DND-41 (cell line): ENCODE data around the gene CHST3.
"Not testable (repeated sequence)": the region's sequence is repeated elsewhere in the genome, so short reads cannot be mapped to it uniquely, and the experiment has no call there.

Experiments used
- ATAC-seq: fragments of 200-7000 bp; cut with Tn5 transposase; 3 replicates; pipeline ENCODE4 v1.9.1; 2021; ENCODE audit warnings: low read depth; ENCODE audit not compliant: insufficient read depth
- DNase-seq: peaks from one replicate; pipeline ENCODE4 v3.0.0-alpha.2; 2020
- H2AFZ ChIP-seq: 2 replicates; pipeline ENCODE4 v1.6.0; 2012; ENCODE audit warnings: low read depth, low read length
- H3K27ac ChIP-seq: 2 replicates; pipeline ENCODE4 v1.5.1; 2012; ENCODE audit warnings: low read length, inconsistent platforms
- H3K27me3 ChIP-seq: fragments of 200-600 bp; sonication (generic); 2 replicates; pipeline ENCODE4 v1.6.0; 2012; ENCODE audit warnings: low read length, mild to moderate bottlenecking, inconsistent platforms; ENCODE audit not compliant: insufficient read depth, poor library complexity
- H3K36me3 ChIP-seq: 2 replicates; pipeline ENCODE4 v1.5.1; 2012; ENCODE audit warnings: low read length, inconsistent platforms; ENCODE audit not compliant: insufficient read depth
- H3K4me1 ChIP-seq: 2 replicates; pipeline ENCODE4 v1.5.1; 2012; ENCODE audit warnings: mild to moderate bottlenecking, low read length; ENCODE audit not compliant: insufficient read depth
- H3K4me2 ChIP-seq: 2 replicates; pipeline ENCODE4 v1.6.0; 2012; ENCODE audit warnings: mild to moderate bottlenecking, moderate library complexity, low read length, inconsistent platforms; ENCODE audit not compliant: insufficient read depth
- H3K4me3 ChIP-seq, 2 experiments: fragments of 200-600 bp in 1 of 2; shearing (Covaris generic) in 1 of 2; 2 replicates each; pipeline ENCODE4 v1.5.1; 2012 to 2016; ENCODE audit warnings: inconsistent platforms in 2 of 2, low read length in 2 of 2, mild to moderate bottlenecking in 2 of 2, low read depth in 1 of 2, moderate library complexity in 1 of 2
- H3K79me2 ChIP-seq: 2 replicates; pipeline ENCODE4 v1.6.0; 2012; ENCODE audit warnings: low read length, inconsistent platforms; ENCODE audit not compliant: insufficient read depth
- H3K9ac ChIP-seq: 2 replicates; pipeline ENCODE4 v1.6.0; 2012; ENCODE audit warnings: low read depth, mild to moderate bottlenecking, inconsistent platforms, low read length, moderate library complexity
- H3K9me3 ChIP-seq: 2 replicates; pipeline ENCODE4 v1.5.1; 2012; ENCODE audit warnings: low read length, moderate library complexity, mild to moderate bottlenecking, inconsistent platforms; ENCODE audit not compliant: insufficient read depth, severe bottlenecking
- H4K20me1 ChIP-seq: 2 replicates; pipeline ENCODE4 v1.6.0; 2012; ENCODE audit warnings: low read length; ENCODE audit not compliant: insufficient read depth
- EZH2 ChIP-seq: IDR thresholded peaks from 3 replicates; pipeline ENCODE4 v1.6.1; 2012; ENCODE audit warnings: borderline replicate concordance, low read depth, mild to moderate bottlenecking, moderate library complexity, low read length, inconsistent platforms; ENCODE audit not compliant: severe bottlenecking
- TF ChIP-seq, protein P1 (sequence below): IDR thresholded peaks from 2 replicates; pipeline ENCODE4 v1.5.1; 2012; ENCODE audit warnings: borderline replicate concordance, low read length, moderate library complexity, mild to moderate bottlenecking; ENCODE audit not compliant: poor library complexity, severe bottlenecking; ENCODE audit errors: extremely low read depth

Gene CHST3, protein sequence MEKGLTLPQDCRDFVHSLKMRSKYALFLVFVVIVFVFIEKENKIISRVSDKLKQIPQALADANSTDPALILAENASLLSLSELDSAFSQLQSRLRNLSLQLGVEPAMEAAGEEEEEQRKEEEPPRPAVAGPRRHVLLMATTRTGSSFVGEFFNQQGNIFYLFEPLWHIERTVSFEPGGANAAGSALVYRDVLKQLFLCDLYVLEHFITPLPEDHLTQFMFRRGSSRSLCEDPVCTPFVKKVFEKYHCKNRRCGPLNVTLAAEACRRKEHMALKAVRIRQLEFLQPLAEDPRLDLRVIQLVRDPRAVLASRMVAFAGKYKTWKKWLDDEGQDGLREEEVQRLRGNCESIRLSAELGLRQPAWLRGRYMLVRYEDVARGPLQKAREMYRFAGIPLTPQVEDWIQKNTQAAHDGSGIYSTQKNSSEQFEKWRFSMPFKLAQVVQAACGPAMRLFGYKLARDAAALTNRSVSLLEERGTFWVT

DNA sequence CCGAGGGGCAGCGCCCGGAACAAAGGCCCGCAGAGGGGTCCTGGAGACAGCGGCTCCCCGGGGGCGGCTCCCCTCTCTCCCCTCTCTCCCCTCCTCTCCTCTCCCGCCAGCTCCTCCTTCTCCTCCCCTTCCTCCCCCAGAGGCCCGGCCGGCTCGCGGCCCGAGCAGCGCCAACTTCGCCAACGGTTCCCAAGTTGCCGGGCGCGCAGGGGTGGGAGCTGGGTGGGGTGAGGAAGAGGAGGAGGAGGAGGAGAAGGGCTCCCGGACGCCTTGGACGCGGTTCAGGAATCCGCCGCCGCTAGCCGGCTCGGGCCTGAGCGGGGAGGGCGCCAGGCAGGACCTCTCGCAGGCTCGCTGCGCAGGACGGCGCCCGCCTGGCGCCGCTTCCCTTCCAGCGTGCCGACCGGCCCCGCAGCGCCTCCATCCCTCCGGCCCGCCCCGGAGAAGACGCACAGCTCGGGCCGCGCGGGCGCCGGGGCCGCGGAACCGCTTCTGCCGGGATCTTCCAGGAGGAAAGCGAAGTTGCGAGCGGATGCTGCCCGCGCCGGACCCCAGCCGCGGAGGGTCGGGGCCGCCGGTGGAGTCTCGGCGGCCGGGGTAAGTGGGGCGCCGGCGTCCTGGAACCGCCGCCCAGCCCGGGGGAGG is at the start of gene CHST3:
Gene CHST3 (plus strand): TSS at position 298 of the 645 bp plus-strand sequence. CDS start 41,448 bp downstream, outside the sequence.
- Histone ChIP-seq H3K9me3 (no peaks in the 10 kb centered on the region), H3K4me1 (no peaks in the 10 kb centered on the region), H4K20me1 (no peaks in the 10 kb centered on the region), H3K4me2 (no peak within 1 kb of the TSS), H3K36me3 (no peaks in the 10 kb centered on the region), H3K27ac (no peak within 1 kb of the TSS), H3K27me3 (no peaks in the 10 kb centered on the region), H2AFZ (no peak within 1 kb of the TSS), H3K4me3 (no peak within 1 kb of the TSS), H3K9ac (no peak within 1 kb of the TSS), H3K79me2 (no peaks in the 10 kb centered on the region)
- TF ChIP-seq, protein P1, sequence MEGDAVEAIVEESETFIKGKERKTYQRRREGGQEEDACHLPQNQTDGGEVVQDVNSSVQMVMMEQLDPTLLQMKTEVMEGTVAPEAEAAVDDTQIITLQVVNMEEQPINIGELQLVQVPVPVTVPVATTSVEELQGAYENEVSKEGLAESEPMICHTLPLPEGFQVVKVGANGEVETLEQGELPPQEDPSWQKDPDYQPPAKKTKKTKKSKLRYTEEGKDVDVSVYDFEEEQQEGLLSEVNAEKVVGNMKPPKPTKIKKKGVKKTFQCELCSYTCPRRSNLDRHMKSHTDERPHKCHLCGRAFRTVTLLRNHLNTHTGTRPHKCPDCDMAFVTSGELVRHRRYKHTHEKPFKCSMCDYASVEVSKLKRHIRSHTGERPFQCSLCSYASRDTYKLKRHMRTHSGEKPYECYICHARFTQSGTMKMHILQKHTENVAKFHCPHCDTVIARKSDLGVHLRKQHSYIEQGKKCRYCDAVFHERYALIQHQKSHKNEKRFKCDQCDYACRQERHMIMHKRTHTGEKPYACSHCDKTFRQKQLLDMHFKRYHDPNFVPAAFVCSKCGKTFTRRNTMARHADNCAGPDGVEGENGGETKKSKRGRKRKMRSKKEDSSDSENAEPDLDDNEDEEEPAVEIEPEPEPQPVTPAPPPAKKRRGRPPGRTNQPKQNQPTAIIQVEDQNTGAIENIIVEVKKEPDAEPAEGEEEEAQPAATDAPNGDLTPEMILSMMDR, result no peak
- ATAC-seq (no peak), DNase-seq (no peak)

DNA sequence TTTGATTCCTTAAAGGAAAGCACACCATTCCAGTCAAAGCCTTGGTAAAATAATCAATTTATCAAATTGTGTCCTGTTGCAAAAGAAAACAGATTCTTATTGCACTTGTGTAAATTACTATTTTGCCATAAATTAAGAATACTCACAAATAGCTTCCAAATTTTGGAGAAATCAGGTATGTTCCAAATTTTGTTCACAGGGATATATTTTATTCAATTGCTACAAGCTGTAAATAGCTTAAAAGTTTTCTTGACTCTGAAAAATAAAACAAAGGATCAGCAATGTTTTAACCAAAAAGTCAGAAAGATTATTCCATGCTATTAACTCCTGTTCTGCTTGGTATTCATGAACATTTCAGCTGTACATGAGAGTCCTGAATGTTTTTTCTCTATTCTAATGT is 47.4 kb upstream of the CHST3 start:
- no peak overlapping the region for H3K27ac ChIP-seq
- H3K36me3 ChIP-seq, result no peaks in the 10 kb centered on the region
- H2AFZ ChIP-seq, result no peak overlapping the region
- peaks cover 18% of the 10 kb centered on the region for H3K9me3 ChIP-seq
- DNase-seq, result no peak
- H4K20me1 ChIP-seq, result no peaks in the 10 kb centered on the region
- H3K79me2 ChIP-seq, result no peaks in the 10 kb centered on the region
- no peaks in the 10 kb centered on the region for H3K27me3 ChIP-seq
- no peak overlapping the region for H3K4me3 ChIP-seq
- no peak overlapping the region for H3K4me2 ChIP-seq
- ATAC-seq, result no peak
- TF ChIP-seq, protein P1, result no peak
- H3K9ac ChIP-seq, result no peak overlapping the region
- no peaks in the 10 kb centered on the region for H3K4me1 ChIP-seq

DNA sequence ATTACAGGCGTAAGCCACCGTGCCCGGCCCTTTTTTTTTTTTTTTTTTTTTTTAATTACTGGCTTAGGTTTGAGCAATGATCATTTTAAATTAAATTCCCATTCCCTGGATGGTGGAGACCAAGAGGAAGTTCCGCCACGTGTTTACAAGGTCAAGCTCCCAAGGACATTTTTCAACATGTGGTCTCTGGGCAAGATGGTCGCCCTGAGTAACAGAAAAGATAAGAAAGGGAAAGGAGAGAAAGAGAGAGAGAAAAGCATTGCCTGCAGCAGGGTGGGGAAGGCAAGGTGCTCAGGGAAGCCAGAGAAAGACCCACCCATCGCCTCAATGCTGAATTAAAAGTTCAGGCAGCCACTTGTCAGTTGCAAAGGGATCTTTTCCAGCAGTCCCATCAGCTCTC is 45.2 kb upstream of the CHST3 start:
- ATAC-seq (no peak), DNase-seq (no peak)
- Histone ChIP-seq H3K27me3 (no peaks in the 10 kb centered on the region), H3K4me1 (no peaks in the 10 kb centered on the region), H3K4me2 (no peak overlapping the region), H3K9me3 (peaks cover 18% of the 10 kb centered on the region), H3K27ac (no peak overlapping the region), H3K4me3 (no peak overlapping the region), H3K9ac (no peak overlapping the region), H2AFZ (no peak overlapping the region), H3K36me3 (no peaks in the 10 kb centered on the region), H4K20me1 (no peaks in the 10 kb centered on the region), H3K79me2 (no peaks in the 10 kb centered on the region)
- TF ChIP-seq, protein P1, result no peak
- TF ChIP-seq EZH2, result no peak

DNA sequence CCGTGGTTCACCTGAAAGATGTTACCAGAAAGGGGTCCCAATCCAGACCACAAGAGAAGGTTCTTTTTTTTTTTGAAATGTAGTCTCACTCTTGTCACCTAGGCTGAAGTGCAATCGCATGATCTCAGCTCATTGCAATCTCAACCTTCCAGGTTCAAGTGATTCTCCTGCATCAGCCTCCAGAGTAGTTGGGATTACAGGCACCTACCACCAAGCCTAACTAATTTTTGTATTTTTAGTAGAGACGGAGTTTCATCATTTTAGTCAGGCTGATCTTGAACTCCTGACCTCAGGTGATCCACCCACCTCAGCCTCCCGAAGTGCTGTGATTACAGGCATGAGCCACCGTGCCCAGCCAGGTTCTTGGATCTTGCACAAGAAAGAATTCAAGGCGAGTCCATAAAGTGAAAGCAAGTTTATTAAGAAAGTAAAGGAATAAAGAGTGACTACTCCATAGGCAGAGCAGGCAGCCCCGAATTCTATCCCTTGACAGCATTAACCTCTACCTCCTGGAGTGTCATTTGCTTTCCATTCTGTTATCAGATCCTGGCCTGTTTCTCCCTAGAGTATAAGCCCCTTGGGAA is 44.1 kb upstream of the CHST3 start:
- H3K4me1 ChIP-seq, H3K36me3 ChIP-seq, H2AFZ ChIP-seq, H3K4me2 ChIP-seq, H3K4me3 ChIP-seq, H3K27me3 ChIP-seq, H3K79me2 ChIP-seq, DNase-seq, ATAC-seq, H3K9ac ChIP-seq, H3K27ac ChIP-seq, H4K20me1 ChIP-seq: not testable (repeated sequence)
- H3K9me3 ChIP-seq, result peaks cover 18% of the 10 kb centered on the region
